Measurements from ENCODE around the gene AXIN1. TPM values are rescaled to one million over a fixed set of nuclear protein-coding genes. Genes with fewer than 3 reads are reported as not detected.
"Not testable (repeated sequence)": the region's sequence is repeated elsewhere in the genome, so short reads cannot be mapped to it uniquely, and the experiment has no call there.

The AXIN1 gene
- total RNA-seq, 1 donor from 2014 or later = 31.5 TPM

DNA sequence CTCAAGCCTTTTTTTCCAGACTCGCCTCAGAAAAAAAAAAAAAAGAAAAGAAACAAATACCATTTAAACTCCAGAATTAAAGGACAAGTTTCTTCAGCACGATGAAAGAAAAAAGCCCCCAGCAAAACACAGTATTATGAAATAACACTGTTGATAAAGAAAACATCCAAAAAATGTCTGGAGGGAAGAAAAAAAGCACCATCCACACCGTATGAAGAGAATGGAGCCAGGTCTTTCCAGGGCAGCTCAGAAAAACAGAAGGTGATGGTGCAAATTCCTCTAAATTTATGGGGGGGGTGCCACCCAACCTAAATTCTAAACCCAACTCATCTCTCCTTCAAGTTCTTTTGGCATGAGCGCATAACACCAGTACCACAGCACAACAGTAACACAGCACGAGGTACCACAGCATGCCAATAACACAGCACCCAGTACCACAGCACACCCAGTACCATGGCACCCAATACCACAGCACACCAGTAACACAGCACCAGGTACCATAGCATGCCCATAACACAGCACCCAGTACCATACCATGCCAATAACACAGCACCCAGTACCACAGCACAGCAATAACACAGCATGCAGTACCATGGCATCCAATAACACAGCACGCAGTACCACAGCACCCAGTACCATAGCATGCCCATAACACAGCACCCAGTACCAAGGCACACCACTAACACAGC, 19.0 kb downstream of the AXIN1 start:
- TF ChIP-seq CTCF (IDR thresholded peaks at IDR 0.05) = no peak
- H3K27ac Mint-ChIP-seq (ENCODE audit: unreplicated experiment) = no peak overlapping the region
- no peak for DNase-seq (ENCODE audit: extremely low spot score, unreplicated experiment)
- no peak overlapping the region for H3K4me3 Mint-ChIP-seq (ENCODE audit: unreplicated experiment)
- H3K4me1 Mint-ChIP-seq (ENCODE audit: unreplicated experiment) = peaks cover 11% of the 10 kb centered on the region
- H3K36me3 Mint-ChIP-seq (ENCODE audit: unreplicated experiment) = no peaks in the 10 kb centered on the region
- H3K27me3 Mint-ChIP-seq (ENCODE audit: unreplicated experiment) = no peaks in the 10 kb centered on the region
- H3K9me3 Mint-ChIP-seq (ENCODE audit: unreplicated experiment) = no peaks in the 10 kb centered on the region

DNA sequence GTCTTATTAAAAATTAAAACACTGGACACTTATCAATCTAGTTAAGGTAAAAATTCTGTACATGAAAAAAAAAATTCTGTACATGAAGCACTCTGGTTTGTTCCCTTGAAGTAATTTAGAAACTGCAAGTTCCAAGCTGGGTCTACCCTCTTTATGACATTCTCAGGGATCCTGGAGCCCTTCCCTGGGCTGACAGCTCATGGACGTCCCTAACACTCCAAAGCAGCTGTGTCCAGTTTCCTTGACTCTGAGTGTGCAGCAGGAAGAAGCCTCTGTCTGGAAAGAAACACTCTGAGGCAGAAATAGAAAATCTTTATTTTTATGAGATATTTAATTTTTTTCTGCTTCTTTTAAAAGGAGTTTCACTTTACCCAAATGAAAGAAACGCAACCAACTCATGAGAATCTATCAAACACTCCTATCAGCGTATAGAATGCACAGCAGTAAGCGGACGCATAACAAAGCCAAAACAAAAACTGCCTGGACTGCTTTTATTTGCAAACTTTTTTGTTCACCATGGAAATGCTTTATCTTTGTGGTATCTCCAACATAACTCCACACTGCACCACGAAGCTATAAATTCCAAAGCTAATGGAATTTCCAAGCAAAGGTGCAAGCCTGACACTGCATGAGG, 21.2 kb downstream of the AXIN1 start:
- not testable (repeated sequence) for H3K27ac Mint-ChIP-seq (ENCODE audit: unreplicated experiment); H3K4me3 Mint-ChIP-seq (ENCODE audit: unreplicated experiment); H3K27me3 Mint-ChIP-seq (ENCODE audit: unreplicated experiment); DNase-seq (ENCODE audit: extremely low spot score, unreplicated experiment); H3K36me3 Mint-ChIP-seq (ENCODE audit: unreplicated experiment); H3K9me3 Mint-ChIP-seq (ENCODE audit: unreplicated experiment)
- H3K4me1 Mint-ChIP-seq (ENCODE audit: unreplicated experiment) = peaks cover 15% of the 10 kb centered on the region

DNA sequence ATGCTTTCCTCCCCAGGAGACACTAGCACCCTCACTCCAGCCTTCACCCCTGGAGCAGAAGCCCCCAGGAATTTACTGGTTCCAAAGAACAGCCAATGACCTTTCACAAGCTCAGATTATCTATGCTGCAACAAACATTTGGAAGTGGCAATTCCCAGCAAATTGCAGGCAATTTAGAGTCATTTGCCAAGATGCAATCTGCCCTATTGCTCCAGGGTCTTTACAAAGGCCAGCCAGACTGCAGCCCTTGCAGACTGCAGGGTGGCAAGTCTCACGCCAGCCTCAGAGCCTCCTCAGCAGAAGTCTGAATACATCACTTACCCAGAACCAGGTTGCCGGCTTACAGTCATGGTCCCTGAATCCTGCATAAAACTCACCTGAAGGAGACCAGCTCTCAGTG, 21.8 kb downstream of the AXIN1 start:
- no peaks in the 10 kb centered on the region for H3K27me3 Mint-ChIP-seq (ENCODE audit: unreplicated experiment)
- peaks cover 15% of the 10 kb centered on the region for H3K4me1 Mint-ChIP-seq (ENCODE audit: unreplicated experiment)
- no peak overlapping the region for H3K27ac Mint-ChIP-seq (ENCODE audit: unreplicated experiment)
- H3K4me3 Mint-ChIP-seq (ENCODE audit: unreplicated experiment) = no peak overlapping the region
- H3K36me3 Mint-ChIP-seq (ENCODE audit: unreplicated experiment) = no peaks in the 10 kb centered on the region
- no peak for TF ChIP-seq CTCF (IDR thresholded peaks at IDR 0.05)
- no peaks in the 10 kb centered on the region for H3K9me3 Mint-ChIP-seq (ENCODE audit: unreplicated experiment)
- no peak for DNase-seq (ENCODE audit: extremely low spot score, unreplicated experiment)

- no peaks in the 10 kb centered on the region for H3K36me3 Mint-ChIP-seq (ENCODE audit: unreplicated experiment)
- H3K4me1 Mint-ChIP-seq (ENCODE audit: unreplicated experiment) = peaks cover 4% of the 10 kb centered on the region
- no peak overlapping the region for H3K4me3 Mint-ChIP-seq (ENCODE audit: unreplicated experiment)
- TF ChIP-seq CTCF (IDR thresholded peaks at IDR 0.05) = no peak
- H3K27me3 Mint-ChIP-seq (ENCODE audit: unreplicated experiment) = no peaks in the 10 kb centered on the region
- H3K27ac Mint-ChIP-seq (ENCODE audit: unreplicated experiment) = no peak overlapping the region
- no peak for DNase-seq (ENCODE audit: extremely low spot score, unreplicated experiment)
- no peaks in the 10 kb centered on the region for H3K9me3 Mint-ChIP-seq (ENCODE audit: unreplicated experiment)
Measured at GRCh38 chr16:325375-326145, 27.0 kb downstream of the AXIN1 start.

DNA sequence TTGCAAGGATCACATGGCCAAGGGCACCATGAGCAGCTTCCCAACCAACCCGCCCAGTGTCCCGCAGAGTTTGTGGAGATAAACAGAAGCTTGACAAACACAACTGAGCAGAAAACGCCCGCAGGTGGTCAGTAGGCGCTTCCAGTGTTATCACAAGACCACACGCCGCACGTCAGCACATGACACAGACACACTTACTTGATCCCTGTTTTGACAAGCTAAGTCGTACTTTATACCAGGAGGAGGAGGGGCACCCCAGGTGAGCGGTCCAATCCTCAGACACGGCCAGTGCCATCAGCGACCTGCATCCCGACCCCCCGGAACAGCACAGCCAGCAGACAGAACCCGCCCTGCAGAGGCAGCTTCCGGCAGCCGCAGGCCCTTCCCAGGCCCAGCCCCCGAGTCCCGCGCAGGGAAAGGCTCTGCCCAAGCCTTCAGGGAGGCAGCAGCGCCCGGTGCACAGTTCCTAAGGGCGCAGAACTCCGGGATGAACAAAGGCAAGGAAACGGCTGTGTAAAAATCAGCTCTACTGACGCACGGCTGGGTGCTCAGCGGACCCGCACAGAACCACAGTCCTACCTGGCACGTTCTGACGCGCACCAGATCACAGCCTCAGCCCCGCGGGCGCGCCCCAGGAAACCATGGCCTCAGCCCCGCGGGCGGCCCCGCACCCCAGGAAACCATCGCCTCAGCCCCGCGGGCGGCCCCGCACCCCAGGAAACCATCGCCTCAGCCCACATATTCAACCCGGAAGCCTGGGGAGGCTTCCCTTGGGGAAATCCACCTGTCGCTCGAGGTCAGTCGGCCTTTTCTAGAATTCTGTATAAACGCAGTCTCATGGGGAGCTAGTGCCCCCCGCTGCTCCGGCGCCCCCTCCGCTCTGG, 27.8 kb downstream of the AXIN1 start:
- Mint-ChIP-seq H3K4me1 (ENCODE audit: unreplicated experiment) (peaks cover 4% of the 10 kb centered on the region), H3K36me3 (ENCODE audit: unreplicated experiment) (no peaks in the 10 kb centered on the region), H3K4me3 (ENCODE audit: unreplicated experiment) (no peak overlapping the region), H3K27ac (ENCODE audit: unreplicated experiment) (no peak overlapping the region), H3K27me3 (ENCODE audit: unreplicated experiment) (no peaks in the 10 kb centered on the region), H3K9me3 (ENCODE audit: unreplicated experiment) (no peaks in the 10 kb centered on the region)
- TF ChIP-seq CTCF (IDR thresholded peaks at IDR 0.05) = no peak
- DNase-seq (ENCODE audit: extremely low spot score, unreplicated experiment) = no peak
